Measurements from ENCODE around the gene SIN3A.

The SIN3A gene

DNA sequence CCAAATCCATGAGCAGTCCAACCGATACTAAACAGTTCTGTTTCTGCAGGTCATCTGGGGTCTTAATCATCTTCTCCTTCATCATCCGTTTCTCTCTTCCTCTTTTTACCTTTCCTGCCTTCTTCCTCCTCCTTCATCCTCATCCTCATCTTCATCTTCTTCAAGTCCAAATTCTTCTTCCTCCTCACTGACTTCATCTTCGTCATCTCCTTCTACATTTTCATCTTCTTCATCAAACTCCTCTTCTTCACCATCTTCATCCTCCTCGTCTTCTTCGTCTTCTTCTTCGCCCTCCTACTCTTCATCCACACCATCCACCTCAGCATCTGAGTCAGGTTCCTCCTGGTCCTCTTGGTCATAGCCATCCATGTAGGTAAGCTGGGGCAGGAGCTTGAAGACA is 129.8 kb downstream of the SIN3A start:
- Histone ChIP-seq H3K27ac (ENCODE audit: low read depth, low read length) (no peak overlapping the region), H3K9me3 (ENCODE audit: low read length) (no peaks in the 10 kb centered on the region), H3K27me3 (ENCODE audit: control insufficient read depth in 1 of 2, insufficient read depth in 2 of 2, low read length in 2 of 2) (no peaks in the 10 kb centered on the region), H3K36me3 (ENCODE audit: insufficient read depth, low read length) (no peaks in the 10 kb centered on the region), H3K9ac (ENCODE audit: low read length) (no peak overlapping the region), H3K4me1 (ENCODE audit: insufficient read depth, low read length) (no peaks in the 10 kb centered on the region), H3K4me3 (ENCODE audit: low read depth in 1 of 2, low read length in 2 of 2) (no peak overlapping the region)

All from muscle layer of colon (tissue), 2 donors.